Keratinocyte (primary cell): ENCODE results near the gene GPR62. TPM values are rescaled to one million over a fixed set of nuclear protein-coding genes. Genes with fewer than 3 reads are reported as not detected.

ENCODE experiments used
- DNase-seq: peaks from one replicate; pipeline ENCODE4 v3.0.0-alpha.2; 2011; ENCODE audit warnings: low read depth, missing footprints, low spot score
- FAIRE-seq: peaks from 2 replicates; lab custom pipeline; 2011; peaks lifted over from hg19 to GRCh38; lab: Jason Lieb, UNC
- H2AFZ ChIP-seq: 2 replicates; pipeline ENCODE4 v1.6.0; 2012; ENCODE audit warnings: low read length, control low read depth, inconsistent platforms; ENCODE audit not compliant: control insufficient read depth
- H3K27ac ChIP-seq: 2 replicates; pipeline ENCODE4 v1.5.1; 2011; ENCODE audit warnings: low read length; ENCODE audit not compliant: control insufficient read depth, insufficient read depth
- H3K27me3 ChIP-seq: 3 replicates; pipeline ENCODE4 v1.6.0; 2011; ENCODE audit warnings: low read length; ENCODE audit not compliant: control insufficient read depth, insufficient read depth; ENCODE audit errors: extremely low read depth
- H3K36me3 ChIP-seq, 2 experiments: 2 replicates in 1 of 2; 3 replicates in 1 of 2; pipeline ENCODE4 v1.5.1; 2011; ENCODE audit warnings: low read length in 2 of 2, mild to moderate bottlenecking in 1 of 2; ENCODE audit not compliant: control insufficient read depth in 2 of 2, insufficient read depth in 2 of 2; ENCODE audit errors: extremely low read depth in 1 of 2
- H3K4me1 ChIP-seq: 3 replicates; pipeline ENCODE4 v1.5.1; 2011; ENCODE audit warnings: low read length; ENCODE audit not compliant: control insufficient read depth, insufficient read depth; ENCODE audit errors: extremely low read depth
- H3K4me2 ChIP-seq: 3 replicates; pipeline ENCODE4 v1.6.0; 2011; ENCODE audit warnings: low read depth, low read length; ENCODE audit not compliant: control insufficient read depth, insufficient read depth; ENCODE audit errors: extremely low read depth
- H3K4me3 ChIP-seq, 3 experiments: fragments of 200-600 bp in 1 of 3; sonication (generic) in 1 of 3; 2 replicates in 2 of 3; 3 replicates in 1 of 3; pipeline ENCODE4 v1.5.1; 2011 to 2016; ENCODE audit warnings: low read length in 3 of 3, mild to moderate bottlenecking in 3 of 3, control low read depth in 2 of 3, inconsistent platforms in 1 of 3, low read depth in 1 of 3, mixed read lengths in 1 of 3, mixed run types in 1 of 3, moderate library complexity in 1 of 3; ENCODE audit not compliant: control insufficient read depth in 2 of 3, insufficient read depth in 2 of 3; ENCODE audit errors: extremely low read depth in 1 of 3
- H3K79me2 ChIP-seq: 2 replicates; pipeline ENCODE4 v1.6.0; 2012; ENCODE audit warnings: low read length; ENCODE audit not compliant: control insufficient read depth, insufficient read depth
- H3K9ac ChIP-seq: 3 replicates; pipeline ENCODE4 v1.6.0; 2011; ENCODE audit warnings: low read length; ENCODE audit not compliant: control insufficient read depth, insufficient read depth; ENCODE audit errors: extremely low read depth
- H3K9me1 ChIP-seq: 3 replicates; pipeline ENCODE4 v1.6.0; 2011; ENCODE audit warnings: low read length; ENCODE audit not compliant: control insufficient read depth, insufficient read depth; ENCODE audit errors: extremely low read depth
- H3K9me3 ChIP-seq: 2 replicates; pipeline ENCODE4 v1.5.1; 2012; ENCODE audit warnings: low read depth, low read length; ENCODE audit not compliant: control insufficient read depth
- H4K20me1 ChIP-seq: 3 replicates; pipeline ENCODE4 v1.6.0; 2011; ENCODE audit warnings: low read length; ENCODE audit not compliant: control insufficient read depth, insufficient read depth; ENCODE audit errors: extremely low read depth
- EZH2 ChIP-seq: IDR thresholded peaks from one replicate; pipeline ENCODE4 v1.6.1; 2012; ENCODE audit warnings: inconsistent platforms, mild to moderate bottlenecking, low read length, moderate library complexity
- dilution Hi-C: fragments of 300-500 bp; cut with MboI; formaldehyde crosslinking; loops from one replicate; pipeline ENCODE4 v1.7.0; 2020; ENCODE audit warnings: low sequenced_read_pairs; ENCODE audit not compliant: extremely low pct_ligation_motif_present
- polyA plus RNA-seq, 5 experiments: library from polyadenylated mRNA; depleted of rRNA in 3 of 5; stranded (reverse) in 3 of 5; stranded (forward) in 1 of 5; unstranded in 1 of 5; fragments of >200 nt; gene quantifications; 1 replicate in 1 of 5; 2 replicates in 3 of 5; 3 replicates in 1 of 5; pipeline versions ENCODE4 v1.2.1 to v1.2.3, GENCODE V29; 2011 to 2012; ENCODE audit warnings: missing spikeins in 2 of 5, low read depth in 1 of 5, low replicate concordance in 1 of 5
- TF ChIP-seq, protein P1 (sequence below), 3 experiments: IDR thresholded peaks in 1 of 3; conservative IDR thresholded peaks in 1 of 3; optimal IDR thresholded peaks in 1 of 3; 2 replicates in 2 of 3; 3 replicates in 1 of 3; pipeline versions ENCODE3 to v1.5.1; 2011; ENCODE audit warnings: low read length in 3 of 3, mild to moderate bottlenecking in 3 of 3, moderate library complexity in 2 of 3, control low read depth in 1 of 3, inconsistent platforms in 1 of 3; ENCODE audit not compliant: insufficient read depth in 2 of 3; ENCODE audit errors: extremely low read depth in 1 of 3

The GPR62 gene
- polyA plus RNA-seq, 1 donor (not counting 4 experiments of a cell fraction or from before 2014, with no cell fraction given), result not detected

DNA sequence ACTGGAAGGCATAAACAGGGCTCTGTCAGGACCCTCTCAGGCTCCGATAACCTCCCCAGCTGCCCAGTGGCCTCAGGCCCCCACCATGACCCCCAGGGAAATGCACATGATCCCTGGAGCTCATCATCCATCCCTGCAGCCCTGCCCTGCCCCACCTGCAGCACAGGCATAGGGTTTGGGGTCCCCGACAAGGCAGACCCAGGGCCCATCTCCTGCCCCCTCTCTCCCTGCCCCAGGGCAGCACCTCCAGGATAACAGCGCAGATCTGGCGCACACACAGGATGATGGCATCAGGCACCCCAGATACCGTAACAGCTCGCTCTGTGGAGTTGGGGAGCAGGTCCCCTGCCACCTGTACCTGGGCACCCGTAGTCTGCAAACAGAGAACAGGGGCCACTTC is 4.5 kb downstream of the GPR62 start:
- Histone ChIP-seq H3K9ac (no peak overlapping the region), H3K36me3 (peaks cover 0 to 25% of the 10 kb centered on the region in 2 experiments), H3K4me2 (no peak overlapping the region), H3K4me3 (no peak overlapping the region), H3K27ac (no peak overlapping the region), H3K4me1 (peaks cover 11% of the 10 kb centered on the region), H2AFZ (no peak overlapping the region), H3K27me3 (peaks cover 11% of the 10 kb centered on the region), H3K9me1 (no peaks in the 10 kb centered on the region), H3K79me2 (no peaks in the 10 kb centered on the region), H3K9me3 (no peaks in the 10 kb centered on the region), H4K20me1 (no peaks in the 10 kb centered on the region)
- FAIRE-seq (no peak), DNase-seq (no peak)
- TF ChIP-seq, protein P1, sequence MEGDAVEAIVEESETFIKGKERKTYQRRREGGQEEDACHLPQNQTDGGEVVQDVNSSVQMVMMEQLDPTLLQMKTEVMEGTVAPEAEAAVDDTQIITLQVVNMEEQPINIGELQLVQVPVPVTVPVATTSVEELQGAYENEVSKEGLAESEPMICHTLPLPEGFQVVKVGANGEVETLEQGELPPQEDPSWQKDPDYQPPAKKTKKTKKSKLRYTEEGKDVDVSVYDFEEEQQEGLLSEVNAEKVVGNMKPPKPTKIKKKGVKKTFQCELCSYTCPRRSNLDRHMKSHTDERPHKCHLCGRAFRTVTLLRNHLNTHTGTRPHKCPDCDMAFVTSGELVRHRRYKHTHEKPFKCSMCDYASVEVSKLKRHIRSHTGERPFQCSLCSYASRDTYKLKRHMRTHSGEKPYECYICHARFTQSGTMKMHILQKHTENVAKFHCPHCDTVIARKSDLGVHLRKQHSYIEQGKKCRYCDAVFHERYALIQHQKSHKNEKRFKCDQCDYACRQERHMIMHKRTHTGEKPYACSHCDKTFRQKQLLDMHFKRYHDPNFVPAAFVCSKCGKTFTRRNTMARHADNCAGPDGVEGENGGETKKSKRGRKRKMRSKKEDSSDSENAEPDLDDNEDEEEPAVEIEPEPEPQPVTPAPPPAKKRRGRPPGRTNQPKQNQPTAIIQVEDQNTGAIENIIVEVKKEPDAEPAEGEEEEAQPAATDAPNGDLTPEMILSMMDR (optimal IDR thresholded peaks at IDR 0.05 in 1 of 3, IDR thresholded peaks at IDR 0.05 in 1 of 3, conservative IDR thresholded peaks at IDR 0.05 in 1 of 3; ENCODE audit: extremely low read depth in 1 of 3, insufficient read depth in 2 of 3, low read length in 3 of 3), result no peak
- TF ChIP-seq EZH2, result no peak
- dilution Hi-C loops, result no loop called here

DNA sequence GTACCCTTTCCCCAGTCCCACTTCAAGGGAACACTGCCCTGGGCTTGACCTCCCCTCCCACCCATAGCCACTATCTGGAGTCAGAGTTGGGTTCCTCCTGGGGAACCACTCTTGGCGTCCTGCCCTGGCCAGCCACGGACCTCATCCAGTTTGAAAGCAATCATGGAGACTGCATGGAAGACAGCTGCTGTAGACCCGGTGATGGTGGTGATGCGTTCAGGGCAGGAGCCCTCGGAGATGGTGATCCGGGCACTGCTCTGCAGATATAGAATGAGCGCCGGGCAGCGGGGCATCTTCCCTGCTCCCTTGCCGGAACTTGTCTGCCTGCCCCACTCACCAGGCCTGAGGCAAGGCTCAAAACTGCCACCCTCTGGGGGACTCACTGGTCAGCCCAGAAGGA is 5.2 kb downstream of the GPR62 start:
- no peak overlapping the region for H3K4me3 ChIP-seq
- FAIRE-seq (no peak), DNase-seq (no peak)
- no peak overlapping the region for H3K4me2 ChIP-seq
- no peak overlapping the region for H3K9ac ChIP-seq
- no peak for TF ChIP-seq EZH2
- TF ChIP-seq, protein P1 (optimal IDR thresholded peaks at IDR 0.05 in 1 of 3, IDR thresholded peaks at IDR 0.05 in 1 of 3, conservative IDR thresholded peaks at IDR 0.05 in 1 of 3; ENCODE audit: extremely low read depth in 1 of 3, insufficient read depth in 2 of 3, low read length in 3 of 3), result no peak
- peaks cover 4% of the 10 kb centered on the region for H3K27me3 ChIP-seq
- no peaks in the 10 kb centered on the region for H3K9me1 ChIP-seq
- no peak overlapping the region for H2AFZ ChIP-seq
- H3K4me1 ChIP-seq, result peaks cover 10% of the 10 kb centered on the region
- dilution Hi-C loops, result no loop called here
- H3K27ac ChIP-seq, result no peak overlapping the region
- H4K20me1 ChIP-seq, result no peaks in the 10 kb centered on the region
- H3K79me2 ChIP-seq, result no peaks in the 10 kb centered on the region
- peaks cover 0 to 25% of the 10 kb centered on the region in 2 experiments for H3K36me3 ChIP-seq
- H3K9me3 ChIP-seq, result no peaks in the 10 kb centered on the region
